Caki2 (cell line): ENCODE measurements around the gene TH. TPM values are rescaled to one million over a fixed set of nuclear protein-coding genes. Genes with fewer than 3 reads are reported as not detected.
"Not testable (repeated sequence)": the region's sequence is repeated elsewhere in the genome, so short reads cannot be mapped to it uniquely, and the experiment has no call there.

ENCODE experiments used
- DNase-seq: peaks from one replicate; pipeline ENCODE4 v3.0.0-alpha.2; 2015; ENCODE audit warnings: low read depth
- in situ Hi-C: cut with HindIII; loops from 2 replicates; pipeline ENCODE4 v1.10.0; 2016; ENCODE audit warnings: low sequenced_read_pairs, low pct_unique_long_range_greater_than_20kb, mixed read lengths
- total RNA-seq: library from RNA; depleted of rRNA; stranded (reverse); fragments of >200 nt; shearing (Covaris generic); gene quantifications from 2 replicates; pipeline ENCODE4 v1.2.3, GENCODE V29; 2014; ENCODE audit warnings: low replicate concordance

TH gene
- total RNA-seq, 1 experiment from 2014 or later: not detected

DNA sequence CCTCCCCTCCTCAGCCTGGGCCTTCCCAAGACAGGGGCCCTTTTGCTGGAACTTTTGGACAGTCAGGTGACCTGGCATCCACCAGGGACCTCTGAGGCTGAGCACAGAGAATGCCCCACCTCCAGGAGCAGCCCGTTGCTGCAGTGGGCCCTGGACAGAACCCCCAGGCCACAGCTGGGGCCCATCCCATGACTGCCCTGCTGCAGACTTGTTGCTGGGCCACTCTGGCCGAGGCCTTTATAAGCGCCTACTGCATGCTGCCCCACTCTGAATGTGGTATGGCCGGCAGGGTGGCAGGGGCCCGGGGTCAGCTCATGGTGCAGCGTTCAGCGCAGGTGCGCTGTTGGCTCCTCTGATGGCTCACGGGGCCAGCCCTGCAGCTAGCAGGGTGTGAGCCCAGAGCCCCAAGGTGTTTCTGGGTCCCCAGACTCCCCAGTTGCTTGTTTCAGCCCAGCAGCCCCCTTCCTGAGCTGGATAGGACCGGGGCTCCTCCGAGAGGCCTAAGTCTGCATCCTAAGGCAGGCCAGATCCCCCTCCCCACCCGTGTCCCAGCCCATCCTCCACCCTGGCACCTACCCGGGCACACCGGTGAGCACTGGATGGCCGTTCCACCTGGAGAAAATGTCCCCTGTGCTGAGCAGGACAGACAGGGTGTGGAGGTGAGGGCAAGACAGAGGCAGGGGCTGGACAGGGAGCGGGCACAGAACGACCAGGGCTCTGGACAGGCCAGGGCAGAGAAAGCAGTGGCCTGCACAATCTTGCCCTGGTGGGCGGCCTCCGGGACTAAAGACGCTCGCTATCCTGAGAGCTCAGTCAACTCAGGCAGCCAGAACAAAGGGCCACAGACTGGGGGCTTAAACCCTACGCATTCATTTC, 28.1 kb upstream of the TH start:
- DNase-seq: no peak
- in situ Hi-C loops: no loop called here

DNA sequence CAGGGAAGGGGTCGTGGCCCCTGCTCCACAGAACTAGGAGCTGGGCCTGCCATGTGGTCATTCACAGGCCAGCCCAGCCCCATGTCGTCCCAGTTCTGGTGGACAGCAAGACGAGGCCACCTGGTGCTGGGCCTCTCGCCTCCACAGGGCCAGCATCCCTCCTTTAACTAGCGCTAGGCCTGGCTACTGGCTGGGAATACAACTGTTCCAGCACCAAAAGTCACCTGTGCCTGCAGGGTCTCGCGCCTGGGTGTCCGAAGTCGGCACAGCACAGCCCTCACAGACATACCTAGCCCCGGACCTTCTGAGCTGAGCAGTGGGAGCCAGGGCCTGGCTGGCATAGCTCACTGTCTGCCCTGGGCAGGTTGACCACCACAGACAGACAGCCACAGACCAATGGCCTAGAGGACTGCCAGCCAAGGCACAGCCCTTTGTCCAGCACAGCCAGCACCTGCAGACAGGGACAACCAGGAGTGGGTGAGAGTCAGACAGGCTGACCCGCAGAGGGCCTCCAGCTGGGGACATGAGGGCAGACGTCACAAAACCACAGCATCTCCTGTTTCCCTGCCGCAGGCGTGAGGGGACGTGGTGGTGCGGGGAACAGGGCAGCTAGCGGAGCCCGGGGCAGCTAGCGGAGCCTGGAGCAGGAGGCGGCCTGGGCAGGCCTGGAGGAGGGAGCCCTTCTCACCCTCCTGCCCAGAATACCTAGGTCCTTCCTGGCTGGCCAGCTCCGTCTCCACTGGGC, 27.2 kb upstream of the TH start:
- DNase-seq: no peak
- in situ Hi-C loops: no loop called here

DNA sequence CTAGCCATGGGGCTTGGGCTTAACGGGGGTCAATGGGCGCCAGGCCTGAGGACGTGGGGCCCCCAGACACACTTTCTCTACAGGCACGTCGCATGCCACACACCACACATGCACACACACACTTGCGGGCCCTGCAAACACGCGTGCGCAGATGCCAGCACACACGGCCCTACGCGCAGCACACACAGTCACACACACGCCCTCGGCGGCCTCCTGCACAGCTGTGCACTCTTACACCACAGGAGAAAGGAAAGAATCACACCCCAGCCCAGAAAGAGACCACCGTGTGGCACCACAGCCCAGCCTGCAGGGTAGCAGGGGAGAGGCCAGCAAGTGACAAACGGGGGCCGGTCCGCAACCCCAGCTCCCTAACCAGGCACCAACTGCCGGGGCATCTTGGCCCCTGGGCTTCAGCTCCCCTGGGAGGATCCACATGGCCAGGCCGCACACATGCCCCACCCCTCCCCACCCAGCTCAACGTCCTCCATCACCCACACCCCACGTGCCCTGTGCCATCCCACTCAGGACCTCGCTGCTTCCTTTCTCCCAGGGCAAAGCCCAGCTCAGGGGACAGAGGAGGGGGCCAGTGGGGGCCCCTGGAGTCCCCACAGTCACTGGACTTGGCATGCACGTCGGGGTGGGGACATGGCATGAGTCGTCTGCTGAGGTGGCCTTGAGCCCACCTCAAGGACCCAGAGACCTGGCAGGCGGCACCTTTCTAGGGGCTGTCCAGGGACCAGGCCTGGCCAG, 26.3 kb upstream of the TH start:
- in situ Hi-C loops: no loop called here
- DNase-seq: no peak

DNA sequence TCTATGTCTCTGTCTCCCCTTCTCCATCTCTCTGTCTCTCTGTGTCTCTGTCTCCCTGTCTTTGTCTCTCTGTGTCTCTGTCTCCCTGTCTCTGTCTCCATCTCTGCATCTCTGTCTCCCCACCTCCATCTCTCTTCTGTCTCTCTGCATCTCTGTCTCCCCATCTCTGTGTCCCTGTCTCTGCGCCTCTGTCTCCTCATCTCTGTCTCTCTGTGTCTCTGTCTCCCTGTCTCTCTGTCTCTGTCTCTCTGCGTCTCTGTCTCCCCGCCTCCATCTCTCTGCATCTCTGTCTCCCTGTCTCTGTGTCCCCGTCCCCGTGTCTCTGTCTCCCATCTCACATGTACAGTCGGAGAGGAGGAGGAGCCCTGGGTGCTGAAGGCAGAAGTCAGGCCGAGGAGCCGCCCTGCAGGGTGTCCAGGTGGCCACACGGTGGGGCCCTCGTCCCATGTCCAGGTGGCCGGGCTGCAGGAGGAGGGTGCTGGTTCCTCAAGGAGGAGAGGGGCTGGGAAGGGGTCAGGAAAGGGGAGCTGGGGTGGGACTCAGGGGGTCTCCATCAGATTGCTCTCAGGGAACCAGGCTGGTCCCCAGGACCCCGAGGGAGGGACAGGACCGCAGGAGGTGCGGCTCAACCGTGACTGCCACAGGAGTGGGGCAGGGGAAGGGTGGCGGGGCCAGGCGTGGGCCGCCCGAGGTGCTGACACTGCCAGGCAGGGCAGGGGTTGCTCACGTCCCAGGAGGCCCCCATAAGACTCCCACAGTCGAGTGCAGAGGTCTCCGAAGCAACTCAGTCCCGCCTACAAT, 25.6 kb upstream of the TH start:
- in situ Hi-C loops: no loop called here
- DNase-seq: peak; percentile 53

DNA sequence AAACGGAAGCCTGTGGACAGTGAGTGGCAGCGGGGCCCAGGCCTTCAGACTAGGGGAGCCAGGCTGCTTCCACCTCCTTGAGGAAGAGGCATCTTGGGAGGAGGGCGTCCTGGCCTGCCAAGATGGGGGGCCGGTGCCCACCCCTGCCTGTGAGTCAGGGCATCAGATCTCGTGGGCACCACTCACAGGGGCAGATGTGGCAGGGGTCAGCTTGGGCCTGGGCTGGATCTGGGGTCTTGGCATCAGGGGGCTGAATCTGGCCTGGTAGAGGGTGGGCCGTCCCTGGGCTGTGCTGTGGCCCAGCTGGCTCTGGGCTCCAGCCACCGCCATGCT, 24.1 kb upstream of the TH start:
- DNase-seq: no peak
- in situ Hi-C loops: no loop called here

DNA sequence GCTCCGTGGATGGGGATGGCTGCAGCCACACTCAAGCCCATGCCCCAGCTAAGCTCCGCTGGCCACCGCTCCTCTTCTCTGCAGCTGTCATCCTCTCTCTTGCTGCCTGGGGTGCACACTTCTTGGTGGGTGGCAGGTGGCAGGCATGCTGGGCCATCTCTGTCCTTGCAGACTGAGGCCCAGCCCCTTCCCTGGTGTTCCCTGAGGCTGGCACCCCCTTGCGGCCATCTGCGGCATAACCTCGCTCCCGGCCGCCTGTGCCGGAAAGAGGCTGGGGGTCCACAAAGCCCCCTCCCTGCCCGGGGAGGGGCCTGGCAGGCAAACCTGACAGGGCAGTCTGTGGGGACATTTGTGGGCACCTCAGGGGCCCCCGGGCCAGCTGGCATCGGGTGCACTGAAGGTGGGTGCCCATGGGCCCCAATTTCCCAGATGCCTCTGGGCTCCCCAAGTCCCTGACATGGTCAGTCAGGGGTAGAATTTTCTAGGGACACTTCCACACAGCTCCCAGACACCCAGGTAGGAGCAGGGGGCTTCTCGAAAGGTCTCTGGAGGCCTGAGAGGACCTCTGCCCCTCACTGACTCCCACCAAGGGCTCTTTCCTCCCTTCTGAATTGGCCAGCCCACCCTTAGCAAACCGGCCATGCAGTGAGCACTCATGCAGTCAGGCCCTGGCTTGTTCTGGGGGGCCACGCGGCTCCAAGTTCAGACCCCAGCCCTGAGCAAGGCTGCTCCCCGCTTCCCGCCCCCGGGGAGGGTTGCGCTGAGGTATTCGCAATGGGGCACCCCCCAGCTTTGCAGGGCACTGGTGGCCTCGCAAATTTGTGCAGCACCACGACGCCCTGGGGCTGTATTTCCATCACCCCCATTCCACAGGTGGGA, 23.5 kb upstream of the TH start:
- in situ Hi-C loops: no loop called here
- DNase-seq: peak; percentile 25

DNA sequence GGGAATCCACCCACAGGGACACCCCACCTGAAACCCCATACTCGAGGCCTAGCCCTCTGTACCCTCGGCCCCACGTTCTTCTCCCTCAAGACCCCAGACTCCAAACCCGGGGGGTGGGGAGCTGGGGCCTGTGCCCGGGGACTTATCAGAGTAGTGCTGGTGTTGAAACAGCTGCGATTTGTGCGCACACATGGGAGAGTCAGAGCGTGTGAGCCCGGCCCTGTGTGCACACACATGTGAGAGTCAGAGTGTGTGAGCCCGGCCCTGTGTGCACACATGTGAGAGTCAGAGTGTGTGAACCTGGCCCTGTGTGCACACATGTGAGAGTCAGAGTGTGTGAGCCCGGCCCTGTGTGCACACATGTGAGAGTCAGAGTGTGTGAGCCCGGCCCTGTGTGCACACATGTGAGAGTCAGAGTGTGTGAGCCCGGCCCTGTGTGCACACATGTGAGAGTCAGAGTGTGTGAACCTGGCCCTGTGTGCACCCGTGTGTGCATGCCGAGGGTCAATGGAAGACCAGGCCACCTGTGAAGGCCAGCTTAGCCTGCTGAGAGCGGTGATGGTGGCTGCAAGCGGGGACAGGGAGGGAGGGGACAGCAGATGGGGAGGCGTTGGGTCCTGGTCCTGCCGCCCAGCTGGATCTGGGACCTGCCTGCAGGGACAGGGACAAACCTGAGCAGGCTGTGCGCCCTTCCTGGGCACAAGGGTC, 22.4 kb upstream of the TH start:
- DNase-seq, in situ Hi-C loops: not testable (repeated sequence)

DNA sequence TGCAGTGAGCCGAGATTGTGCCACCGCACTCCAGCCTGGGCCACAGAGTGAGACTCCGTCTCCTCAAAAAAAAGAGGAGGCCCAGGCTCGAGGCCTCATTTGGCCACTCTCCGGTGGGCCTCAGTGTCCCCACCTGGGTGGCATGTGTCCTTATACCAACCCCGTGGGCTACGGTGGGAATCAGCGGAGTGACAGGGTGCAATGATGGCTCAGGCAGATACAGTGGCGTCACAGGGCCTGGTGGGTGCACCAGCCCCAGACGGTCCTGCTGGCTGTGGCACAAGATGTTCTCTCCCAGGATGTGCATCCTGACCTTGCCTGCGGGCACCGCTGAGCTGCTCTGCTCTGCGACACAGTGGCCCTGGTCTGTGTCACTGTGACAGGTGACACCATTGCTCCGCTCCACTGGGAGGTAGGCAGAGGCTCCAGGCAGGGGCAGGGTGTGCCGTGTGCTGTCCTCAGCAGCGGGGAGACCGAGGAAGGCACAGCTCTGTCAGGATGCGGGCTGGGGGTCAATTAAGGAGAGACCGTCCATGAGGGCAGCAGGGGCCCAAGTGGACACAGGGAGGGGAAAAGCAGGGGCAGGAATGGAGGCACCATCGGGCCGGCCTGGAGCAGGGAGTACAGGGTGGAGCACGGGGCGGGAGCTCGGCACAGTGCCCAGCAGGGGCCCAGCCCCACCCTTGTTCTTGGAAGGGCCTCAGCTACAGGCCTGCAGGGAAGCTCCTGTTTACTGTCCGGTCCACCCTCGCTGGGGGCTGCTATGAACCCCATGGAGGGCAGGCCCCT, 21.7 kb upstream of the TH start:
- in situ Hi-C loops: no loop called here
- DNase-seq: no peak

DNA sequence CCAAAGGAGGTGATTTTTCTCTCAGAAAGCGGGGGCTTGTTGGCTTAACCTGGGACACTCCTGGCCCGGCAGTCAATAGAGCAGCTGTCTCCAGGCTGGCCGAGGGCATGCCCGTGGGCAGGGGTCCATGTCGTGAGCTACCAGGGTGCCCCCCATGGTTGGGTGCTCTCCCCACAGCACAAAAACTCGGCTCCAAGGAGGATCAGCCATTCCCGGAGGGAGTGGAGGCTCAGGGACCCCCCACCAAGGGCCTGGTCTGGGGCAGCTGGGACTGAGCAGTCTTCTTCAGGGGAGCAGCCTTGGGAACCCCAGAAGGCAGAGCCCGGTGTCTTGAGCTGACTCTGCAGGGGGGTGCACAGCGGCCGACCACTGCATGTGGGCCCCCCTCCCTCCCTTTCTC, 20.8 kb upstream of the TH start:
- DNase-seq: no peak
- in situ Hi-C loops: no loop called here

DNA sequence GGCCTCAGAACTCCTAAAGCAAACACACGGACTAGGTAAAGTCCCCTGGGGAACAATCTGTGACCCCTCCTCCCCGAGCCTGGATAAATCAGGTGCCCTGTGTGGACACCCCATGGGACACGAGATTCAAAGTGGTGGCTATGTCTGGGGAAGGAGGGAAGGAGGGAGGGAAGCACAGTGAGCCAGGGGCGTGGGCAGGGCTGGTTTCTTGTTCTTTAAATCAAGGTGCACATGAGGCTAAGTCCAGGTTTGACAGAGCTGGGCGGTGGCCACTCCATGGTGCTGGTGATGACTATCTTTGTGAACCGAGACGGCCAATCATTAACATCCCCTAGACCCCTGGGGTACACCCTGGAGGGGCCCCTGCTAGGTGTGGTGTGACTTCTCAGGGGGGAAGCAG, 20.3 kb upstream of the TH start:
- in situ Hi-C loops: no loop called here
- no peak for DNase-seq

DNA sequence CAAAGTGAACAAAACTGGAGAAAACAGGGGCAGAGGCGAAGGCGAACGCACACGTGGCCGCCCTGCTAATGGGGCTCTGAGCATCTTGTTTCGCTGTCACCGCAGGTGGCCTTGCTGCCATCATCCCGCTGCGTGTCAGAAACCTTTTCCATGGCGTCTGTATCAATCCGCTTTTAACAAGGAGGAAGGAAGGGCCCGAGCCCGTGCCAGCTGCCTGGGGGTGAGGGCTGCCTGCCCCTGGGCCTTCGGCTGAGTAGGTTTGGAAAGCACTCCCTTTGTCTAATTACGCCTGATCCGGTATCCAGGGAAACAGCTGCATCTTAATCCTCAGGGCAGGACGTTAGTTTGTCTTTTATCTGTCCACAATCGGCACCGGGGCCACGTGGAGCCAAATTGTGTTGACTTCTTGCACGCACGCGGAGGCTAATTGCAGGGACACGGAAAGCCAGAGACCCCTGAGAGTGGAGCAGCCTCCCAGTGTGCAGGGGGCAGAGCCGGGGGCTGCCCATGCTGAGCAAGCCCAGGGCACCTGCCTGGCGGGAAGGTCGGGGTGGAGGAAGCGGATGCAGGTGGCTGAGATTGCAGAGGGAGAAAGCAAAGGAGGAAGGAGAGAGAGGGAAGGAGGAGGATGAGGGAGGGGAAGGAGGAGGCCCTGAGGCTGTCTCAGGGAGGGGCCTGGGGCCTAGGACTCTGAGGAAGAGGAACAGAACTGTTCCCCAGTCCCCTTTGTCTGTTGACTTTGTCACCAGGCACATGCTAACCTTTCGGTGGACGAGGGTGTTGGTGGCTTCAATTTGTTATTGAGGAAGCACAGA, 19.2 kb upstream of the TH start:
- in situ Hi-C loops: no loop called here
- DNase-seq: no peak

DNA sequence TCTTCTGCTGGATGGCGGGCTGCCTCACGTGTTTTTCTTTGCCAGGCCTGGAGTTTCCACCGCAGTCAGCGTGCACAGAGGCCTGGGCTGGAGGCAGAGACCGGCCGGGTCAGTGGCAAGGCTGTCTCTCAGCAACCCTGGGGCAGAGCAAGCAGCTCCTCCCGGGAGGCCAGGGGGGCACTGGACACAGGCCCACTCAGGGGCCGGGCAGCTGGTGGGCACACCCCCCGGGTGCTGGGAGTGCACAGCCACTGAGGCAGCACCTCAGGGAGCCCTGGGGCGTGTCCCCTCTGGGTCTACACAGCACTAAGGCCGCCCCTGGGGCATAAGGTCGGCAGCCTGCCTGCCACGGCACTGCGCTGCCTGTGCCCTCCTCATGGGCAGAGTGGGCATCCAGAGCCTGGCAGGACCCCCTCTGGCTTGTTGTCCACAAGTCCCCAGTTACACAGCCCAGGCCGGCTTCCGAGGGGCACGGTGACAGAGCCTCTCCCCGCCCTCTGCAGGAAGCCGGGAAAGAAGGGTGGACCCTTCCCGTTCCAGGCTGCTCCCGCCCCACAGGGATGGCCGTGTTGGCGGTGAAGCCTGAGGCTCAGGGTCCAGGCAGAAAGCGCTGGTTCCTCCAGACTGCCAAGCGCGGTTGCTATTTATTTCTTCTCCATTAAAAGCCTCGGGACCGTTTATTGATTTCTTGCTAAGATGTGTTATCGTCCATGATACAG, 18.5 kb upstream of the TH start:
- in situ Hi-C loops: no loop called here
- DNase-seq: no peak

DNA sequence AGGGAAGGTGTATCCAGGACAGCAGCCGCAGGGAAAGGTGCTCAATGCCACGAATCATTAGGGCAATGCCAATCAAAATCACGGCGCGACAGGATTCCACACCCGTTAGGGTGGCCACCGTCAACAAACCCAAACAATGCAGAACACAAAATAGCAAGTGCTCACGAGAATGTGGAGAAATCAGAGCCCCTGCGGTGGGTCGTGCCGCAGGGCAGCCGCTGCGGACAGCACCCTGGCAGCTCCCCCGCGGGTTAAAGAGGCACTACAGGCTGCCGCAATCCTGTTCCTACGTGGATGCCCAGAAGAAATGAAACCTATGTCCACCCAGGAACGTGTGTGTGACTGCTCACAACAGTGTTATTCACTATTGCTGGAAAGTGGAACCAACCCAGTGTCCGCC, 17.1 kb upstream of the TH start:
- in situ Hi-C loops: no loop called here
- DNase-seq: no peak

DNA sequence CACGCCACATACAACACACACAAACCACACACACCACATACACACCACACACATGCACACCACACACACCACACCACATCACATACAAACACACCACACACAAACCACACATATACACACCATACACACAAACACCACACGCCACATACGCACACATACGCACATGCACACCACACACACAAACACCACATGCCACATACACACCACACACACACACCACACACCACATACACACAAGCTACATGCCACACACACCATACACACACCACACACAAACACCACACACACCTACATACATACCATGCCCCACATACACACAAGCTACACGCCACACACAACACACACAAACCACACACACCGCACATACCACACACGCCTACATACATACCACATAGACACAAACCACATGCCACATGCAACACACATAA, 15.7 kb upstream of the TH start:
- DNase-seq: no peak
- in situ Hi-C loops: no loop called here
